ENCODE measurements around the gene ACTL10.

ACTL10 gene

GRCh38 chr20:33663161-33664084 lies 3.3 kb upstream of the ACTL10 start:
- in situ Hi-C loops (cut with MboI; ENCODE audit: low sequenced_read_pairs): no loop called here

- in situ Hi-C loops (cut with MboI; ENCODE audit: low sequenced_read_pairs): no loop called here
These were observed 2.5 kb upstream of the ACTL10 start for GRCh38 chr20:33664085-33664761.

- in situ Hi-C loops (cut with MboI; ENCODE audit: low sequenced_read_pairs): no loop called here
These were observed 2.0 kb upstream of the ACTL10 start for GRCh38 chr20:33664762-33665144.

GRCh38 chr20:33667245-33667675 lies 517 bp downstream of the ACTL10 start:
- in situ Hi-C loops (cut with MboI; ENCODE audit: low sequenced_read_pairs): no loop called here

GRCh38 chr20:33667676-33668465 lies 1.1 kb downstream of the ACTL10 start:
- in situ Hi-C loops (cut with MboI; ENCODE audit: low sequenced_read_pairs): no loop called here

- in situ Hi-C loops (cut with MboI; ENCODE audit: low sequenced_read_pairs): no loop called here
These were observed 1.9 kb downstream of the ACTL10 start for GRCh38 chr20:33668466-33669155.

GRCh38 chr20:33669224-33669623 lies 2.5 kb downstream of the ACTL10 start:
- in situ Hi-C loops (cut with MboI; ENCODE audit: low sequenced_read_pairs): no loop called here

GRCh38 chr20:33669873-33670640 lies 3.3 kb downstream of the ACTL10 start:
- in situ Hi-C loops (cut with MboI; ENCODE audit: low sequenced_read_pairs): no loop called here

GRCh38 chr20:33670715-33671499 lies 4.2 kb downstream of the ACTL10 start:
- in situ Hi-C loops (cut with MboI; ENCODE audit: low sequenced_read_pairs): no loop called here

GRCh38 chr20:33671573-33672288 lies 5.0 kb downstream of the ACTL10 start:
- in situ Hi-C loops (cut with MboI; ENCODE audit: low sequenced_read_pairs): no loop called here

GRCh38 chr20:33672426-33673113 lies 5.8 kb downstream of the ACTL10 start:
- in situ Hi-C loops (cut with MboI; ENCODE audit: low sequenced_read_pairs): no loop called here

GRCh38 chr20:33673114-33673409 lies 6.3 kb downstream of the ACTL10 start:
- in situ Hi-C loops (cut with MboI; ENCODE audit: low sequenced_read_pairs): no loop called here

- in situ Hi-C loops (cut with MboI; ENCODE audit: low sequenced_read_pairs): no loop called here
These were observed 6.9 kb downstream of the ACTL10 start for GRCh38 chr20:33673410-33674293.

- in situ Hi-C loops (cut with MboI; ENCODE audit: low sequenced_read_pairs): no loop called here
These were observed 7.8 kb downstream of the ACTL10 start, which contains the start of gene NECAB3 for GRCh38 chr20:33674294-33675135. NECAB3 (minus strand) TSS chr20:33674428; CDS start chr20:33674352, 76 bp downstream.

- in situ Hi-C loops (cut with MboI; ENCODE audit: low sequenced_read_pairs): no loop called here
These were observed 8.6 kb downstream of the ACTL10 start for GRCh38 chr20:33675136-33675959.
